SU-DHL-6 (cell line): ENCODE results near the gene SHROOM2.

Experiments
- H2AFZ ChIP-seq: fragments of 200-600 bp; sonication (generic); 2 replicates; pipeline ENCODE4 v1.6.1; 2014; ENCODE audit warnings: low read depth, mild to moderate bottlenecking, moderate library complexity, mixed read lengths, antibody characterized with exemption, low read length; ENCODE audit not compliant: severe bottlenecking
- H3F3A ChIP-seq: fragments of 200-600 bp; shearing (Covaris generic); 2 replicates; pipeline ENCODE4 v1.6.0; 2016; ENCODE audit warnings: antibody characterized with exemption, mild to moderate bottlenecking; ENCODE audit not compliant: insufficient read depth
- H3K27ac ChIP-seq: fragments of 200-600 bp; sonication (generic); 2 replicates; pipeline ENCODE4 v1.5.1; 2016; ENCODE audit warnings: low read depth, mild to moderate bottlenecking, low read length, moderate library complexity, mixed read lengths
- H3K27me3 ChIP-seq: fragments of 200-600 bp; sonication (generic), shearing (Covaris generic); 2 replicates; pipeline ENCODE4 v1.6.0; 2014; ENCODE audit warnings: mild to moderate bottlenecking, low read length
- H3K36me3 ChIP-seq: fragments of 200-600 bp; sonication (generic); 2 replicates; pipeline ENCODE4 v1.6.1; 2014; ENCODE audit warnings: mild to moderate bottlenecking, low read length, mixed read lengths
- H3K4me2 ChIP-seq: fragments of 300-600, 200-600 bp; shearing (Covaris generic), sonication (generic); 2 replicates; pipeline ENCODE4 v1.6.0; 2014; ENCODE audit warnings: low read length, low read depth, mild to moderate bottlenecking; ENCODE audit not compliant: poor library complexity, severe bottlenecking
- H3K4me3 ChIP-seq: fragments of 200-600 bp; sonication (generic); 2 replicates; pipeline ENCODE4 v1.5.1; 2014; ENCODE audit warnings: antibody characterized with exemption, low read length, mild to moderate bottlenecking, mixed read lengths; ENCODE audit not compliant: insufficient read depth, poor library complexity, severe bottlenecking
- H3K79me2 ChIP-seq: fragments of 200-600 bp; sonication (generic); 2 replicates; pipeline ENCODE4 v1.6.1; 2014; ENCODE audit warnings: mild to moderate bottlenecking, low read length, moderate library complexity; ENCODE audit not compliant: insufficient read depth
- H3K9ac ChIP-seq: fragments of 200-600 bp; sonication (generic); 2 replicates; pipeline ENCODE4 v1.7.0; 2014; ENCODE audit warnings: mild to moderate bottlenecking, low read length
- H3K9me2 ChIP-seq: fragments of 200-600 bp; sonication (generic); replicated peaks from 2 replicates; pipeline ENCODE4 v1.6.1; 2014; ENCODE audit warnings: low read length; ENCODE audit not compliant: insufficient read depth
- H3K9me3 ChIP-seq: fragments of 200-600 bp; sonication (generic); 2 replicates; pipeline ENCODE4 v1.6.1; 2014; ENCODE audit warnings: low read length, mixed read lengths; ENCODE audit not compliant: insufficient read depth
- H4K20me1 ChIP-seq: fragments of 200-600 bp; sonication (generic); 2 replicates; pipeline ENCODE4 v1.6.1; 2014; ENCODE audit warnings: low read depth, mild to moderate bottlenecking, antibody characterized with exemption, low read length, moderate library complexity, mixed read lengths
- CTCF ChIP-seq: fragments of 200-600 bp; sonication (generic); IDR thresholded peaks from one replicate; pipeline ENCODE4 v1.5.1; 2017; ENCODE audit warnings: antibody characterized with exemption, mild to moderate bottlenecking, low read length, moderate library complexity; ENCODE audit not compliant: insufficient read depth, poor library complexity, severe bottlenecking
- EZH2phosphoT487 ChIP-seq: fragments of 200-600 bp; sonication (generic), shearing (Covaris generic); conservative IDR thresholded peaks from 2 replicates; pipeline ENCODE4 v1.6.1; 2018; ENCODE audit warnings: mild to moderate bottlenecking, antibody characterized with exemption, low read length, moderate library complexity, mixed read lengths

The SHROOM2 gene

GRCh38 chrX:9739130-9739529, 47.1 kb upstream of the SHROOM2 start:
- Histone ChIP-seq H3K36me3 (no peaks in the 10 kb centered on the region), H4K20me1 (no peaks in the 10 kb centered on the region), H3K9me2 (no peaks in the 10 kb centered on the region), H3K4me2 (no peak overlapping the region), H3K9me3 (no peaks in the 10 kb centered on the region), H3F3A (no peaks in the 10 kb centered on the region), H3K9ac (no peak overlapping the region), H3K27me3 (no peaks in the 10 kb centered on the region), H3K4me3 (no peak overlapping the region), H3K27ac (no peak overlapping the region), H3K79me2 (no peaks in the 10 kb centered on the region), H2AFZ (no peak overlapping the region)
- TF ChIP-seq CTCF, result no peak
- no peak for TF ChIP-seq EZH2phosphoT487

GRCh38 chrX:9745417-9746115, 40.7 kb upstream of the SHROOM2 start:
- no peak overlapping the region for H3K4me3 ChIP-seq
- no peak overlapping the region for H3K9ac ChIP-seq
- no peaks in the 10 kb centered on the region for H3K27me3 ChIP-seq
- H3F3A ChIP-seq, result no peaks in the 10 kb centered on the region
- H3K36me3 ChIP-seq, result no peaks in the 10 kb centered on the region
- TF ChIP-seq EZH2phosphoT487 (no peak), CTCF (no peak)
- no peaks in the 10 kb centered on the region for H3K79me2 ChIP-seq
- H3K27ac ChIP-seq, result no peak overlapping the region
- H3K9me2 ChIP-seq, result no peaks in the 10 kb centered on the region
- no peaks in the 10 kb centered on the region for H3K9me3 ChIP-seq
- H4K20me1 ChIP-seq, result no peaks in the 10 kb centered on the region
- no peak overlapping the region for H3K4me2 ChIP-seq
- no peak overlapping the region for H2AFZ ChIP-seq

- H3K36me3 ChIP-seq, result no peaks in the 10 kb centered on the region
- H3K27ac ChIP-seq, result no peak overlapping the region
- no peaks in the 10 kb centered on the region for H4K20me1 ChIP-seq
- H3K79me2 ChIP-seq, result no peaks in the 10 kb centered on the region
- no peak overlapping the region for H3K9ac ChIP-seq
- H3K9me2 ChIP-seq, result no peaks in the 10 kb centered on the region
- no peak for TF ChIP-seq CTCF
- no peak for TF ChIP-seq EZH2phosphoT487
- H3K9me3 ChIP-seq, result no peaks in the 10 kb centered on the region
- H3K4me3 ChIP-seq, result no peak overlapping the region
- no peaks in the 10 kb centered on the region for H3F3A ChIP-seq
- no peak overlapping the region for H2AFZ ChIP-seq
- no peak overlapping the region for H3K4me2 ChIP-seq
- H3K27me3 ChIP-seq, result no peaks in the 10 kb centered on the region
Measured at GRCh38 chrX:9746148-9746888, 39.9 kb upstream of the SHROOM2 start.
